GM23338 (cell line): ENCODE data around the gene HEPACAM. TPM values are rescaled to one million over a fixed set of nuclear protein-coding genes. Genes with fewer than 3 reads are reported as not detected.

Source experiments
- ATAC-seq: fragments of 200-7000 bp; cut with Tn5 transposase; 3 replicates; pipeline ENCODE4 v1.9.1; 2020
- DNase-seq: peaks from one replicate; pipeline ENCODE4 v3.0.0-alpha.2; 2015; ENCODE audit warnings: low spot score
- H2AFZ ChIP-seq: fragments of 200-600 bp; sonication (generic); 2 replicates; pipeline ENCODE4 v1.8.0; 2016; ENCODE audit warnings: antibody characterized with exemption, mild to moderate bottlenecking, moderate library complexity
- H3F3A ChIP-seq: fragments of 200-600 bp; sonication (generic); replicated peaks from 2 replicates; pipeline ENCODE4 v1.8.0; 2017; ENCODE audit warnings: antibody characterized with exemption, mixed run types, low read depth
- H3K27ac ChIP-seq: fragments of 200-600 bp; sonication (generic); 2 replicates; pipeline ENCODE4 v1.6.1; 2016; ENCODE audit warnings: low read depth
- H3K27me3 ChIP-seq: fragments of 200-600 bp; sonication (generic); 2 replicates; pipeline ENCODE4 v1.8.0; 2016; ENCODE audit warnings: mild to moderate bottlenecking, mixed run types, moderate library complexity; ENCODE audit not compliant: insufficient read depth
- H3K36me3 ChIP-seq: fragments of 200-600 bp; sonication (generic); 2 replicates; pipeline ENCODE4 v1.8.0; 2016; ENCODE audit warnings: mild to moderate bottlenecking; ENCODE audit not compliant: insufficient read depth
- H3K4me1 ChIP-seq: fragments of 200-600 bp; sonication (generic); 2 replicates; pipeline ENCODE4 v1.8.0; 2016; ENCODE audit warnings: mild to moderate bottlenecking, moderate library complexity; ENCODE audit not compliant: insufficient read depth
- H3K4me2 ChIP-seq: fragments of 200-600 bp; sonication (generic); 2 replicates; pipeline ENCODE4 v1.7.1; 2017; ENCODE audit warnings: mixed run types
- H3K4me3 ChIP-seq: fragments of 200-600 bp; sonication (generic); 2 replicates; pipeline ENCODE4 v1.6.1; 2016; ENCODE audit warnings: mixed run types
- H3K79me2 ChIP-seq: fragments of 200-600 bp; sonication (generic); replicated peaks from 2 replicates; pipeline ENCODE4 v1.8.0; 2017; ENCODE audit warnings: mild to moderate bottlenecking; ENCODE audit not compliant: insufficient read depth
- H3K9me2 ChIP-seq: fragments of 200-600 bp; sonication (generic); 2 replicates; pipeline ENCODE4 v1.8.0; 2017; ENCODE audit not compliant: insufficient read depth
- H4K20me1 ChIP-seq: fragments of 200-600 bp; sonication (generic); replicated peaks from 2 replicates; pipeline ENCODE4 v1.8.0; 2017; ENCODE audit warnings: mild to moderate bottlenecking; ENCODE audit not compliant: insufficient read depth
- H3K27ac Mint-ChIP-seq: 2 replicates; pipeline ENCODE4 v1.8.0; 2020; ENCODE audit warnings: inconsistent platforms, mild to moderate bottlenecking, moderate library complexity, mixed read lengths
- H3K27me3 Mint-ChIP-seq: 3 replicates; pipeline ENCODE4 v1.8.0; 2022; ENCODE audit warnings: low read depth, mild to moderate bottlenecking, moderate library complexity, mixed read lengths, inconsistent platforms; ENCODE audit not compliant: insufficient read depth, poor library complexity
- H3K36me3 Mint-ChIP-seq: 3 replicates; pipeline ENCODE4 v1.8.0; 2021; ENCODE audit warnings: low read depth, mild to moderate bottlenecking, inconsistent platforms, moderate library complexity, mixed read lengths
- H3K4me1 Mint-ChIP-seq: 3 replicates; pipeline ENCODE4 v1.8.0; 2020; ENCODE audit warnings: mild to moderate bottlenecking, inconsistent platforms, mixed read lengths
- H3K4me3 Mint-ChIP-seq: 3 replicates; pipeline ENCODE4 v1.8.0; 2021; ENCODE audit warnings: moderate library complexity, mild to moderate bottlenecking, inconsistent platforms, mixed read lengths
- H3K9me3 Mint-ChIP-seq: 3 replicates; pipeline ENCODE4 v1.8.0; 2020; ENCODE audit warnings: moderate library complexity, mild to moderate bottlenecking, inconsistent platforms, mixed read lengths
- ETS1 ChIP-seq: IDR thresholded peaks from 2 replicates; pipeline ENCODE4 v1.6.1; 2016; ENCODE audit warnings: antibody characterized with exemption
- EZH2 ChIP-seq: fragments of 200-600 bp; sonication (generic); IDR thresholded peaks from one replicate; pipeline ENCODE4 v1.8.0; 2017; ENCODE audit warnings: antibody characterized with exemption, mild to moderate bottlenecking, low read depth; ENCODE audit not compliant: unreplicated experiment
- REST ChIP-seq: IDR thresholded peaks from one replicate; pipeline ENCODE4 v1.6.1; 2018; ENCODE audit warnings: antibody characterized with exemption; ENCODE audit not compliant: unreplicated experiment
- STAT1 ChIP-seq: IDR thresholded peaks from one replicate; pipeline ENCODE4 v1.6.1; 2016; ENCODE audit warnings: antibody characterized with exemption; ENCODE audit not compliant: unreplicated experiment
- ZNF331 ChIP-seq: fragments of 250-450 bp; sonication (Bioruptor Pico); IDR thresholded peaks from 2 replicates; pipeline ENCODE4 v1.5.0; 2020; ENCODE audit warnings: low read depth, mild to moderate bottlenecking, moderate library complexity
- ZNF462 ChIP-seq: fragments of 250-450 bp; sonication (Bioruptor Pico); IDR thresholded peaks from 2 replicates; pipeline ENCODE4 v1.5.0; 2020; ENCODE audit warnings: mild to moderate bottlenecking, moderate library complexity
- polyA plus RNA-seq: library from polyadenylated mRNA; unstranded; fragments of >200 nt; fragmentation: Nextera tagmentation; extraction: Ambion mirVana; gene quantifications from 2 replicates; pipeline ENCODE4 v1.2.1, GENCODE V29; 2016
- total RNA-seq: library from RNA; depleted of rRNA; stranded (reverse); fragments of >200 nt; shearing (Covaris generic); gene quantifications from 2 replicates; pipeline ENCODE4 v1.2.3, GENCODE V29; 2014

HEPACAM gene
- total and polyA plus RNA-seq, 2 experiments from 2014 or later, result 0.17 TPM; not detected in 1

- no peak within 1 kb of the TSS for H3K4me2 ChIP-seq
- H4K20me1 ChIP-seq, result no peaks in the 10 kb centered on the region
- H3F3A ChIP-seq, result no peaks in the 10 kb centered on the region
- TF ChIP-seq ZNF331 (CRISPR knock-in tag) (no peak), STAT1 (no peak), REST (no peak), ZNF462 (no peak), ETS1 (no peak), EZH2 (no peak)
- no peaks in the 10 kb centered on the region for H3K9me3 Mint-ChIP-seq
- peaks cover 11% of the 10 kb centered on the region for H3K27me3 Mint-ChIP-seq
- ATAC-seq (no peak), DNase-seq (no peak)
- no peaks in the 10 kb centered on the region for H3K36me3 ChIP-seq
- no peak within 1 kb of the TSS for H3K4me3 ChIP-seq
- no peaks in the 10 kb centered on the region for H3K36me3 Mint-ChIP-seq
- no peak within 1 kb of the TSS for H3K27ac ChIP-seq
- 0 out of 2 replicates have a peak, but pooled peaks cover 5% of the 10 kb centered on the region for H3K27me3 ChIP-seq
- H3K4me1 ChIP-seq, result peaks cover 4% of the 10 kb centered on the region; the same call in 1 of the 2 replicates
- 0 out of 2 replicates have a peak, but pooled peaks cover 4% of the 10 kb centered on the region for H3K9me2 ChIP-seq
- no peak within 1 kb of the TSS; the same call in 2 of the 3 replicates for H3K4me3 Mint-ChIP-seq
- no peak within 1 kb of the TSS for H3K27ac Mint-ChIP-seq
- no peak within 1 kb of the TSS for H2AFZ ChIP-seq
- no peaks in the 10 kb centered on the region for H3K79me2 ChIP-seq
- H3K4me1 Mint-ChIP-seq, result peaks cover 21% of the 10 kb centered on the region
Measured at GRCh38 chr11:124897674-124898262, 38.1 kb downstream of the HEPACAM start, which contains the start of gene ROBO4. Gene ROBO4, minus strand, starts transcription at chr11:124897865. Its CDS starts 70 bp downstream, at chr11:124897795.
